KBM-7 (cell line): ENCODE results near the gene TEX48.

Experiments used
- DNase-seq: peaks from one replicate; pipeline ENCODE4 v3.0.0-alpha.2; 2015
- in situ Hi-C: fragments of 300-500 bp; cut with MboI; formaldehyde crosslinking; loops from 2 replicates; pipeline ENCODE4 v1.14.3; 2020; ENCODE audit warnings: low sequenced_read_pairs, low pct_unique_long_range_greater_than_20kb, mixed read lengths

The TEX48 gene

DNA sequence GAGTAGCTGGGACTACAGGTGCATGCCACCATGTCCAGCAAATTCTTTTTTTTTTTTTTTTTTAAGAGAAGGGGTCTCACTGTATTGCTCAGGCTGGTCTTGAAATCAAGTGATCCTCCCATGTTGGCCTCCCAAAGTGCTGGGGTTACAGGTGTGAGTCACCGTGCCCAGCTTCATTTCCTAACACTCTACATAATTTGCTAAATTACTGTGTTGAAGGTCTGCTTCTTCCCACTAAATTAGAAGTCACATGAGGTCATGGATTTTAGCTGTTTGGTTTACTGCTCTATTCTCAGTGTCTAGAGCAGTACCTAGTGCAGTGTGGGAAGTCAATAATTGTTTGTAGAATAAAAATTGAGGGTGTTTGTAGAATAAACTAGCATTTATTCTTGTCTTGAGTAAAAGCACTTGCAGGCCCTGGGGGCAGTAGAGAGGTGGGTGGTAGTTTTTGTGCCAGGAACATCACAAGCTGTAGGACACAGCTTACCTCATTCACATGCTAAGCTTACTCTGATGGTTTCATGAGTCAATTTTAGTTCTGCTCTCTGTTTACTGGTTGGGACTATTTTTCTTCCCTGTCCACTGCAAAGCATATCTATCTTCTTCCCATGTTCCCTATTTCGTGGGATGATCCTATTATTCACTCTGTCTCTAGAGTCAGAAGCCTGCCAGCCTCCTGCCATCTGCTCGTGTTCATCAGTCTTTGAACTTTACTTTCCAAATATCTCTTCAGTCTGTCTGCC, 7.0 kb downstream of the TEX48 start:
- no peak for DNase-seq
- in situ Hi-C loops, result no loop called here

DNA sequence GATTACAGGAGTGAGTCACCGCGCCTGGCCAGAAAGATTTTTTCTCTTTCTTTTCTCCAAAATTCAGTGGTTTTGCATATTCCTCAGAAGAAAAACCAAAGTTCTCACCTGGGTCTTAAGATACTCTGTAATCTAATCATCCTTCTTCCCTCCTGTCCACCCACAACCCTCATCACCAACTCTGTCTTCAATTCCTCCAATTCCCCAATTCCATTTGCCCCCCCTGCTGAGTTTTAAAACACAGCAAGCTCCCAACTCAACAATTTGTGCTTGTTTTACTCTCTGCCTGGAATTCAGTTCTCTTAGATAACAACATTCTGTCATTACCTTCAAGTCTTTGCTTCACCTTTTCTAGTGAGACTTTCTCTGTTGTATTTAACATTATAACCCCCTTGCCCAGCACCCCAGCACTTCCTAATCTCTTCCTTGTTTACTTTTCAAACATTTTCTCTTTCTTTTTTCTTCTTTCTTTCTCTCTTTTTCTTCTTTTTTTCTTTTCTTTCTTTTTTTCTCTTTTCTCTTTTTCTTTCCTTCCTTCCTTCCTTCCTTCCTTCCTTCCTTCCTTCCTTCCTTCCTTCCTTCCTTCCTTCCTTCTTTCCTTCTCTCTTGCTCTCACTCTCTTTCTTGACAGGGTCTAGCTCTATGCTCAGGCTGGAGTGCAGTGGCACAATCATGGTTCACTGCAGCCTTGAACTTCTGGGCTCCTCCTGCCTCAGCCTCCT, 7.8 kb downstream of the TEX48 start:
- in situ Hi-C loops, result no loop called here
- DNase-seq, result no peak

DNA sequence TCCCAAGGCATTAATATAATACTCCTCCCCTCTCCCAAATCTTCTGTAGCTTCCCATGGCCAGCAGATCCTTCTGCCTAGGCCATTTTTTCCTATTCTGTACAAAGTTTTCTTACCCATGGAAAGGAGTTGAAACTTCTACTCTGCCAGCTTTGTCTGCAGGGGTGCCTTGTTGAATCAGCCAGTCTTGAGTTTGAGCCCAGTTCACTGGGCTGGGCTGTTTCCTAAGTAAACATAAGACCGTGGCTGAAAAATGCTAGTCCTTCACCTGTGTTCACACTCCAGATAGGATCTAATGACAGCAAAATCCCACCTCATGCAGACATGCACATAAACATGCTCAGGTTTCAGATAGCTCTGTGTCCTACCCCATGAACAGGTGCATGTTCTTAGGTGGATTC, 10.4 kb downstream of the TEX48 start:
- no peak for DNase-seq
- in situ Hi-C loops, result no loop called here

DNA sequence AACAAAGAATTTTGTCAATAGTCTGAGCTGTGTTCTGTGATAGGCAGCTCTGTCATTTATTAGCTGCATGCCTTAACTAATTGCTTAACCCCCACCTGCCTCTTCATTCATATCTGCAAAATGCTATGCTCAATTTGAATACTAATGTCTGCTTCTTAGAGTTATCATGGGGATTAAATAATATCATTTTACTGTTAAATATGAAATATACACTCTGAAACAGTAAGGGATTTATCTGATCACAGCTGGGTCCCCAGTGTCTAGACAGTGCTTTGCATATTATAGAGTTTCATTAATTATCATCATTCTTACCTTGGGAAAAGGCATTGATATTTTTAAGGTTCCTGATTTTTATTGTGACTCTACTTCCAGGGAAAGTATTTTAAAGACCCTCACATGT, 12.0 kb downstream of the TEX48 start:
- DNase-seq, result no peak
- in situ Hi-C loops, result no loop called here

DNA sequence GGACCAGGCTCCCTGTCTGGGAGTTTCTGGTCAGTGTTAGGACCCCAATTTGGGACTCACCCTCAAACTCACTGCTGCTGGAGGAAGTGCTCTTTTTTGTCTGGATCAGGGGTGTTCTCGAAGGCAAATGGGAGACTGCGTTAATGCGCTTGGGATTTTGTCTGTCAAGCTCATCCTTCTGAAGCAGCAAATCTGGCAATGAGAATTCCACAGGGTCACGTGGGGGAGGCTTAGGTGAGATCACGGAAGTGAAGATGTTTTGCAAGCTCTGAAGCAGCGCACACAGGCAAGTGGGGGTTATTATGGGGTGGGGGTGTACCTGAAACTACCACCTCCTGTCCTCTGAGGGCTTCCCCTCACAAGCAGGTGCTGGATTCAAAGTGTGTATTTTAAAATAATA, 13.8 kb downstream of the TEX48 start:
- in situ Hi-C loops, result no loop called here
- no peak for DNase-seq

DNA sequence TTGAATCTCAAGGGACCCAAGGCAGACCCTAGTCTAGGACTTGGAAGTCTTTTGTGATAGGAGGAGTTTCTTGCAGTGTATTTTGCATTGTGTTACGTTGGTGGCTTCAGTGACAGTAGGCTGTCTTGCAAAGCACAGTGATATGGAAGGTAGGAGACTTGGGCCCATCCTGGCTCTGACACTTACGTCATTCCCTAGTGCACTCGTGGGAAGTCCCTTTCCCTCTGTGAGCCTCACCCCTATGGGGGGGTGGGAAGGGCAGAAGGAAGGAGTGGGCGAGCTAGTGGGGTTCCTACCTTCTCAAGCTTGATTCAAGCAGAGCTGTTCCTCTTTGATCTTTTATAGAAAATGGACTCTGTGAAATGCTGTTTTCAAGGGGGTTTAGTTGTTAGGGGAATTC, 15.1 kb downstream of the TEX48 start:
- in situ Hi-C loops, result no loop called here
- DNase-seq, result no peak

DNA sequence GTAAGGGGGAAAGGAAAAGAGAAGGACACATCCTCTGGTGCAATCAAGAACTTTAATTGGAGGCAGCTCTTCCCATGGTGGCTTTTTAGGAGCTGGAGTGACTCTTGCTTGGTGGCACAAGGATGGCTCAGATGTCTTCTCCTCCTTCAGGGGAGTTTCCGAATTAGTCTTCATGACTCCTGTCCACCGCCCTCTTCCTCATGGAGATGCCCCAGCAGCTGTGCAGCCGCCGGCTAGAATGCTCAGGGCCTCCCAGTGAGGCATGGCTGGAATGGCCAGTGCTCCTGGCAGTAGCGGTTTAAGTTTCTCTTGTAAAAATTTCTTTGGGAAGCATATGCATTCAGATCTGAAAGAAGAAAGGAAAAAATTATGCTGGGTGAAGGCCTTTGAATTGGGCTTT, 15.6 kb downstream of the TEX48 start:
- in situ Hi-C loops, result no loop called here
- DNase-seq, result no peak

DNA sequence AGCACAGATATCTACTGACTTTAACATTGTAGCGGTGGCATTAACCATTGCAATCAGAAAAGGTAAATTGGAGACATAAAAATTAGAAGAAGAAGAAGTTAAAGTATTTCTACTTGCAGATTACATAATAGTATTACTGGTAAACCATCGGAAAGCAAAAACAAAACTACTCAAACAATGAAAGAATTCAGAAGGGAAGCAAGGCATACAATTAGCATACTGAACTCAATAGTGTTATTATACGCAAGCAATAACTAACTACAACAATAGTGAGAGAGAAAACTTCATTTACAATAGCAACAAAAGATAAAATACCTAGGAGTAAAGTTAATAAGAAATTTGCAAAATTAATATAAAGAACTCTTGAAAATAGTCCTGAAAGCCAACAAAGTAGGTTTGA, 17.8 kb downstream of the TEX48 start:
- in situ Hi-C loops, result no loop called here
- no peak for DNase-seq

DNA sequence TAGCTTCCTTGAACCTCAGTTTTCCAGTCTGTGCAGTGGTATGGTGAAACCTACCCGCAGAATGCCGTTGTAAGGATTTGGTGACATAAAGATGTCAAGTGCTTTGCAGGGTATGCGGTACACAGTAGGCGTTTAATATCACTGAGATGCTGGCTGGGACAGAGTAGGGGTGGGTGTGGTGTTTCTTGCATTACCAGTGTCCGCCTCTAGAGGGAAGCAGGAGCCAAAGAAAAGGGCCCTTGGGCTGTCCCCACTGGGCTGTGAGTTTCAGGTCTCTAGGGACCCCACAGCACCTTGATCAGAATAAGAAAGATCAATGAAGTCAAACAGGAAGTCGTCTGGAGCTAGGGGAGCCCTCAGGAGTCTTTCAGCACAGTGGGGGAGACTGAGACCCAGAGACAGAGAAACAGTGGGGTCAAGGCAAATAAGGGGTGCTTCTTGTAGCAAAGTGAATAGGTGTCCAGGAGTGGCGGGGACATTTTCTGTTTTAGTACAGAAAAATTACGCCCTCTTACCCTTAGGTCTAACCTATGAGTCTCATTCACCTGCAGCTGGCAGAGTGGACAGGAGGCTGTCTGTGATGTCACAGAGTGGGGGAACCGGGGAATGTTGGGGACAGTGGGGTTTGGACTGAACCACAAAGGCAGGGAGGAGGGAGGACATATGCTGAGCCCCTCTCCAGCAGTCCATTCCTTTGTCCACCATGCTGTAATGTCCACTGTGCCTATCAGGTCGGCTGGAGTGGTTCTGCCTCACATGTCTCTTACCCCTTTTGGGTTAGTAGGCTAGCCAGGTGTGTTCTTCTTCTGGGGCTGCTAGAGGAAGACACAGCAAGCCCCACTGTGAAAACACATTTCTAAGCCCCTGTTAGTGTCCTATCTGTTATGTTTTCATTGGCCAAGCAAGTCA, 19.7 kb downstream of the TEX48 start:
- in situ Hi-C loops, result no loop called here
- peak; percentile 58 for DNase-seq

DNA sequence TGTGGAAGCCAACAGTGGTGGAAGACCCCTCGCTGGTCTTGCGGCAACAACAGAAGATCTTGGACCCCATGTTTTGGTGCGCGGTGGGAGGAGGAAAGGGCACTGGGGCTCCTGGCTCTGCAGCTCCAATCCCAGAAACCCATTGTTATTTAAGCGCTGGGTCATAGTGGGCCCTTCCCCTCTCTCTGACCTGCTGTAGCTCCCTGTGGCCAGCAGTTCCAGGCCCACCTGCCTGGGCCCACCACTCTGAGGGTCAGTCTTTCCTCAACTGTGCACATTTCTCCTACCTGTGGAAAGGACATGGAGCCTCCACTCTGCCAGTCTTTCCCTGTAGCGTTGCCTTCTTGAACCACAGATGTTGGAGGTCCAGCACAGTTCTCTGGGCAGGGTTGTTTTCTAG, 24.3 kb downstream of the TEX48 start, which contains the start of gene TEX53:
TEX53 (minus strand) TSS at position 101 of the 400 bp plus-strand sequence; CDS start at position 70, 31 bp downstream.
- no peak for DNase-seq
- in situ Hi-C loops, result no loop called here

DNA sequence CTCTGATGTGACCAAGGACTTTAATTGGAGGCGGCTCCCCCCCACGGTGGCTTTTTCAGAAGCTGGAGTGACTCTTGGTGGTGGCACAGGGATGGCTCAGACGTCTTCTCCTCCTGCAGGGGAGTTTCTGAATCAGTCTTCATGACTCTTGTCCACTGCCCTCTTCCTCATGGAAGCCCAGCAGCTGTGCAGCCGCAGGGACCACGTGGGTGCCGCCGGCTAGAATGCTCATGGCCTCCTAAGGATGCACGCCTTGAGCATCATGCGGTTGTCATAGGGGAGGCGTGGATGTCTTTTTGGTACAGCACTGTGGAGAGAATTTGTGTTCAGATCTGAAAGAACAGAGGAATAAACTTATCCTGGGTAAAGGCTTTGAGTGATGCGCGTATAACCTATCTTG, 25.7 kb downstream of the TEX48 start:
- no peak for DNase-seq
- in situ Hi-C loops, result no loop called here

DNA sequence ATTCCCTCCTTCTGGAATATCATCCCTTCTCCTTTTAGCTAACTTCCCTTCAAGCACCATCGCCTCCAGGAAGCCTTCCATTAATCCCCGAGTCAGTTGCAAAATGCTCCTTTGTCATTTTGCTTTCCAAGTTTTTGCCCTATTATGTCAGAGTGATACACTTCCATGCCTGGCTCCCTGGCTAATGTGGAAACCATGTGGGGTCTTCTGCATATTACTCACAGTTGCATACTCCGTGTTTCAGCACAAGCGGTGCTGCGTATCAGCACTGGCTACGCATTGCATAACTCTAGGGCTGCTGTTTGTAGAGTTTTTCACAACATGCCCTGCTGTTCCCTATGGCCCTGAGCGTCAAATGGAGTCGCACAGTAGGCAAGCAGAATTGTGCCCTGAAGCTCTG, 26.3 kb downstream of the TEX48 start:
- in situ Hi-C loops, result no loop called here

DNA sequence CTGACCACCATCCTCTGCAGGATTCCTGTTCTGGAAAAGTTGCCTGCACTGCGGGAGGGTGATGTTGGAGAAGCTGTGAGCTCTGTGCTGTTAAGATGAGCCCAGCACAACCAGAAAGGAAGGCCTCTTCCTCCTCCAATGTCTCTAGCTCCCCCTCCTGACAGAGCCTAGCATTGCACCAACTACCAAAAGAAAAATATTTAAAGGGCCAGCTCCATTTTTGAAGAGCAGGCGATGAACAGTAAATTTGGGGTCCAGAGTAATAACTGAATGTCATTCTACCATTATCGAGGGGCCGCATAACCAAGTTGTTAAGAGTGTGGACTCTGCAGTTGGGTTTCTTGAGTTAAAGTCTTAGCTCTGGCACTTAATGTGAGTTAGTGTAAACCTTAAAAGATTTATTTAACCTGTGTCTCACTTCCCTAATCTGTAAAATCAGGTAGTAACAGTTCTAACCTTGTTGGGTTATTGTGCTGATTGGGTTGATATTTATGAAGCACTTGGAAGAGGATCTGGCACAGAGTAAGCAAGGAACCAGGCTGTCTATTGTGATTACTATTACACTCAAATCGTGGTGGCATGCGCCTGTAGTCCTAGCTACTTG, 28.3 kb downstream of the TEX48 start:
- DNase-seq, result peak; percentile 91
- in situ Hi-C loops, result no loop called here

More for the DNA sequence above, 26.3 kb downstream of the TEX48 start:
- no peak for DNase-seq

DNA sequence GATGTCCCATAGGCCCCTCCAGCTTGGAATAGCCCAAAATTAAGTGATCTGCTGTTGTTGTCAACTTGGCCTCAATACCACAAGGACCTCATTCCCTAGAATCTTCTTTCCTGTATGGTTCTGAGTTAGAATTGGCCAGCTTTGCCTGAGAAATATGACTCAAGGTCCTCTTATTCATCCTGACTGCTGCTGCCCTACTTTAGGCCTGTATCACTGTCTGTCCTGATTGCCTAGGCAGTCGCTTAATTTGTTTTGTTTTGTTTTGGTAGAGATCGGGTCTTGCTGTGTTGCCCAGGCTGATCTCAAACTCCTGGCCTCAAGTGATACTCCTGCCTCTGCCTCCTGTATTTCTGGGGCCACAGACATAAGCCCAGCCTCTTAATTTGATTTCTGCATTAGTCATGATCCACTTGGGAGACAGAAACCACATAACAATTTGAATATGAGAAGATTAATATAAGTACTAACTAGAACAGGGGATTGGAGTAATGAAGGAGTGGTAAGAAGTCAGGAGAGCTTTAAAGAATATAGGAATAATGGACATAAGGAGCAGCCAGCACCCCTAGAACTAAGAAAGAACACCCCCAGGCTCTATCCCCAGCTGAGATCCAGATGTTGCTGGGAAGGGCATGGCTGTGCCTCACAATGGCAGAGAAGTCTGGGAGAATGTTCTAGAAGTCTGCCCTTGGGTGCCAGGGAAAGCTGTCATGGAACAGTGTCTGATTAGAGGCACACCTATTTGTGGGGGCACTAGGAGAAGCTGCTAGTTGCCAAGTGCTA, 29.0 kb downstream of the TEX48 start:
- in situ Hi-C loops, result no loop called here
- no peak for DNase-seq

DNA sequence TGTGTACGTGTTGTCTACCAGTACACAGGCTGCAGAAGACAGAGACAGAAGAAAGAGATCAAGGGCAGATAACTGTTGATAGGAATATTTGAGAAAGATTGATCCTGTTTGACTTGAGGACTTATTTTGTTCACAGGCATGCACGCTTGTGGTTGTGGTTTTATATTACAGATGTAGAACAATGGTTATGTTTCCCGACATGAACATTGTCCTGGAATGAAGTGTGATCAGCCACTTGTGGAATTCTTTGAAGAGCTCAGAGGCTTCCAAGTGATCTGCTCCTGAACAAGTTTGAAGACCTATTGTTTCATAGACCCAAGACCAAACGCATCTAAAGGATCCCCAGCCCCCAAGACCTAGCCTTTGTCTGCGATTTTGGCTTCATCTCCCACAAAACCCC, 38.1 kb downstream of the TEX48 start:
- no peak for DNase-seq
- in situ Hi-C loops, result no loop called here

DNA sequence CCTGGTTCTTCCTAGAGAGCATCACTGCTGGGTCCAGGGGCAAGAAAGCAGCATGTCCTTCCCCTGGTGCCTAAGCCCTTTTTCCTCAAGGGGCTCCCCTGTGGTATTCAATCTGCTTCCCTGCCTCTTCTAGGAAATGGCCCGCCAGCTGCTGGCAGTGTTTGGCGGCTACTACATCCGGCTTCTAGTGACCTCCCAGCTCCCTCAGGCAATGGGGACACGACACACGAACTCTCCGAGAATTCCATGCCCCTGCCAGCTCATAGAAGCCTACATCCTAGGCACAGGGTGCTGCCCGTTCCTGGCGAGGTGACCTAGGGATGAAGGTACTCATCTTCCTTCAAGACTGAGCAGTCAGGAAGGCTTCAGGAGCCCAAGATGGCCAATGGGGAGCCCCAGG, 39.0 kb downstream of the TEX48 start:
- no peak for DNase-seq
- in situ Hi-C loops, result no loop called here

DNA sequence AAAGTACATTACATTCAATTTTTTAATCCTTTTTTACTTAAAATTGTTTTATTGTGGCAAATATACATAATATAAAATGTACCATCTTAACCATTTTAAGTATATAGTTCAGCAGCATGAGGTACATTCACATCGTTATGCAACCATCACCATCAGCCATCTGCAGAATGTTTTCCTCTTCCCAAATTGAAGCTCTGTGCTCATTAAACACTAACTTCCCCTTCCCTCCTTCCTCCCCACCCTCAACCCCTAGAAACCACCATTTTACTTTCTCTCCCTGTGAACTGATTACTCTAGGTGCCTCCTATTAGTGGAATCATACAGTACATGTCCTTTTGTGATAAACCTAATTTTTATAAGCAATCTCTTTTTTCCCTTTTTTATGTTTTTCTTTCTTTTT, 40.0 kb downstream of the TEX48 start:
- DNase-seq, result peak; percentile 62
- in situ Hi-C loops, result no loop called here

DNA sequence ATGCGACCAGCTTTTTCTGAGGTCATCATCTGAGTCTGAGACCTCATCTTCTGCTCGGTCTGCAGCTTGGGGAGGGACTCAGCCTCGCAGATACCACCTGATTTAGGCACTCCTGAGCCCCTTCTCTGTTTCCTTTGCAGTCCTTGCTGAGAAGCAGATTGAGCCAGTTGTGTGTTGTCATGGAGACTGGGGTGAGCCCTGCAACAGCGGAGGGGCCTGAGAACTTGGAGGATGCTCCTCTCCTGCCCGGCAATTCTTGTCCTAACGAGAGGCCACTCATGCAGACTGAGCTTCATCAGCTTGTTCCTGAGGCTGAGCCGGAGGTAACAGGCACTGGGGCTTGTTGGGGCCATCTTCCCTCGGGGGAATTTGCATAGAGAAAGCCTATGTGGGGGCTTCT, 43.6 kb downstream of the TEX48 start:
- in situ Hi-C loops, result no loop called here
- no peak for DNase-seq

DNA sequence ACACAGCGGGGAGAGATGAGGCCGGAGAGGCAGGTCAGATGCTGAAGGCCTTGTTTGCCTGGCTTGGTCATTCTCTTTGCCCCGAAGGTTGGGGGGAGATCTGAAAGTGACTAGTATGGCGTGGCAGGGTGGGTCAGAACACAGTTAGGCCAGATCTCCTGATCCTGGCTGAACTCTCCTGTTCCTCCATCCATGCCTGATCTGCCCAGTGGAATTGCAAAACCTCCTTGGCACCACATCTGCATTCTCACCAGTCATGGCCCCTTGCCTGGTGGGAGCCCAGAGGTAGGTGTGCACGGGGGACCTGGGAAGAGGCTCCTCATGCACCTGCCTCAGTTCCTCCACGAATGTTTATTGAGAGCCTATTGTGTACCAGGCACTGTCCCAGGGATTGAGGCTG, 47.6 kb downstream of the TEX48 start:
- DNase-seq, result no peak
- in situ Hi-C loops, result no loop called here
